ENCODE data around the gene DCXR. TPM values are rescaled to one million over a fixed set of nuclear protein-coding genes. Genes with fewer than 3 reads are reported as not detected.

The DCXR gene
- total RNA-seq, 4 donors from 2014 or later: 130 to 296 (median 223) TPM

GRCh38 chr17:82047379-82047778 is 9.9 kb upstream of the DCXR start:
- no peaks in the 10 kb centered on the region for H3K9me3 ChIP-seq
- no peak for DNase-seq
- no peak for TF ChIP-seq POLR2A (IDR thresholded peaks at IDR 0.05)
- TF ChIP-seq CTCF (IDR thresholded peaks at IDR 0.05 in 4 of 5, conservative IDR thresholded peaks at IDR 0.05 in 1 of 5): no peak
- ATAC-seq: no peak
- no peaks in the 10 kb centered on the region for H3K27me3 ChIP-seq
- intact Hi-C loops (cut with DNase I; ENCODE audit: low total_unique reads): no loop called here
- H3K36me3 ChIP-seq: peaks cover 0 to 35% of the 10 kb centered on the region in 2 donors
- H3K27ac ChIP-seq: no peak overlapping the region
- in situ Hi-C loops (cut with MboI; ENCODE audit: low sequenced_read_pairs in 4 of 4): loop anchor here in 1 of 4 donors (25.0 kb wide), 1 partner anchor 90 kb away; no protein-coding TSS in a partner anchor
- H3K4me3 ChIP-seq: no peak overlapping the region
- H3K4me1 ChIP-seq: peaks cover 11 to 15% of the 10 kb centered on the region in 2 donors

- H3K27me3 ChIP-seq: no peaks in the 10 kb centered on the region
- intact Hi-C loops (cut with DNase I; ENCODE audit: low total_unique reads) (no loop called here), in situ Hi-C loops (cut with MboI; ENCODE audit: low sequenced_read_pairs in 4 of 4) (loop anchor here in 1 of 4 donors (25.0 kb wide), 1 partner anchor 90 kb away; no protein-coding TSS in a partner anchor)
- H3K9me3 ChIP-seq: no peaks in the 10 kb centered on the region
- peaks cover 11 to 12% of the 10 kb centered on the region in 2 donors for H3K4me1 ChIP-seq
- H3K36me3 ChIP-seq: peaks cover 0 to 35% of the 10 kb centered on the region in 2 donors
- no peak overlapping the region for H3K4me3 ChIP-seq
- ATAC-seq (no peak), DNase-seq (no peak)
- TF ChIP-seq POLR2A (IDR thresholded peaks at IDR 0.05) (no peak), CTCF (IDR thresholded peaks at IDR 0.05 in 4 of 5, conservative IDR thresholded peaks at IDR 0.05 in 1 of 5) (no peak)
- no peak overlapping the region for H3K27ac ChIP-seq
Observed at GRCh38 chr17:82046903-82047302, 9.4 kb upstream of the DCXR start.

- ATAC-seq: no peak
- Histone ChIP-seq H3K9me3 (no peaks in the 10 kb centered on the region), H3K4me1 (peaks cover 11 to 12% of the 10 kb centered on the region in 2 donors), H3K4me3 (no peak overlapping the region), H3K27ac (no peak overlapping the region), H3K36me3 (peaks cover 0 to 35% of the 10 kb centered on the region in 2 donors), H3K27me3 (no peaks in the 10 kb centered on the region)
- intact Hi-C loops (cut with DNase I; ENCODE audit: low total_unique reads): no loop called here
- DNase-seq: no peak
- TF ChIP-seq POLR2A (IDR thresholded peaks at IDR 0.05): no peak
- TF ChIP-seq CTCF (IDR thresholded peaks at IDR 0.05 in 4 of 5, conservative IDR thresholded peaks at IDR 0.05 in 1 of 5): no peak
- in situ Hi-C loops (cut with MboI; ENCODE audit: low sequenced_read_pairs in 4 of 4): loop anchor here in 1 of 4 donors (25.0 kb wide), 1 partner anchor 91 kb away; no protein-coding TSS in a partner anchor
Observed at GRCh38 chr17:82045936-82046484, 8.5 kb upstream of the DCXR start.

- no peak for TF ChIP-seq CTCF (IDR thresholded peaks at IDR 0.05 in 4 of 5, conservative IDR thresholded peaks at IDR 0.05 in 1 of 5)
- no peak for TF ChIP-seq POLR2A (IDR thresholded peaks at IDR 0.05)
- intact Hi-C loops (cut with DNase I; ENCODE audit: low total_unique reads) (no loop called here), in situ Hi-C loops (cut with MboI; ENCODE audit: low sequenced_read_pairs in 4 of 4) (loop anchor here in 1 of 4 donors (25.0 kb wide), 1 partner anchor 94 kb away; no protein-coding TSS in a partner anchor)
- DNase-seq: no peak
- Histone ChIP-seq H3K36me3 (peaks cover 0 to 18% of the 10 kb centered on the region in 2 donors), H3K4me3 (no peak overlapping the region), H3K9me3 (no peaks in the 10 kb centered on the region), H3K27me3 (no peaks in the 10 kb centered on the region), H3K4me1 (no peaks in the 10 kb centered on the region), H3K27ac (no peak overlapping the region)
- no peak for ATAC-seq
Observed at GRCh38 chr17:82043507-82043906, 6.0 kb upstream of the DCXR start.

Data from gastrocnemius medialis (tissue), 4 donors.